Cerebellar nuclear complex (tissue), 1 donor: ENCODE data around the gene RBM11.

Source experiments
- DNase-seq, 2 experiments: peaks; one replicate each; lab custom pipeline; 2025; lab: John Stamatoyannopoulos, UW

RBM11 gene

DNA sequence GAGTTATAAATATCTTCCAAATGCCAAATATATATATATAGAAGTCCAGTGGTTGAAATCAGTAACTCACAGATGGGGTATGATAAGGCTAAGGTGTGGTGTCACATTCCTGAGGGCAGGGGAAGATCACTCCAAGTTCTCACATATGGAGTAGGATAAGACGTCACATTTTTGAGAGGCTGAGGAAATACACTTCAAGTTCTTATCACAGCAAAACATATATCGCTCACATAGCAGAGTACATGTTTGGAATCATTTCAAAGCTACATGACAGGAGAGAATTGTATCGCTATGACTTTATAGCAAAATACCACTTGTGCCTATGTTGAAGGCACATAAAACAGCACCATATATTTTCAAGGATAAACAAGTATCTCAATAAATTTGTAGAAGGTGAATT is 55.1 kb downstream of the RBM11 start:
- no peak for DNase-seq

DNA sequence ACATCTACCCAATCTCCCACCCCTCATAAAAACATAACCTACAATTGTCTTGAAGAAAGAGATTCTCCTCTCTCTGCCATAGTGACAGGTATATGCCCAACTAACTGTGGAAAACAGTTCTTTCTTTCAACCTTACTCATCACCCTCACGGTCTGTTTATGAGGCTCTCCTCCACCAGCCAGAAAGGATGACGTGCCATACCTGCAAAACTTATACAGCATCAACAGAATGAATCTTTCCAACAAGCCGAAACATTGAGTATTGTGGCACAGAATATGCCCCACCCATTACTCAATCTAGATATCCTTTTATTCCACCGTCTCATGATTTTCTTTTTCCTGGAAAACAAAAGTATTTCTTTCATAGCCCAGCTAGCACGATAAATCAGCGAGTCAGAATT is 55.7 kb downstream of the RBM11 start:
- DNase-seq: no peak

GRCh38 chr21:14273736-14274538 is 58.0 kb downstream of the RBM11 start:
- DNase-seq: no peak

DNA sequence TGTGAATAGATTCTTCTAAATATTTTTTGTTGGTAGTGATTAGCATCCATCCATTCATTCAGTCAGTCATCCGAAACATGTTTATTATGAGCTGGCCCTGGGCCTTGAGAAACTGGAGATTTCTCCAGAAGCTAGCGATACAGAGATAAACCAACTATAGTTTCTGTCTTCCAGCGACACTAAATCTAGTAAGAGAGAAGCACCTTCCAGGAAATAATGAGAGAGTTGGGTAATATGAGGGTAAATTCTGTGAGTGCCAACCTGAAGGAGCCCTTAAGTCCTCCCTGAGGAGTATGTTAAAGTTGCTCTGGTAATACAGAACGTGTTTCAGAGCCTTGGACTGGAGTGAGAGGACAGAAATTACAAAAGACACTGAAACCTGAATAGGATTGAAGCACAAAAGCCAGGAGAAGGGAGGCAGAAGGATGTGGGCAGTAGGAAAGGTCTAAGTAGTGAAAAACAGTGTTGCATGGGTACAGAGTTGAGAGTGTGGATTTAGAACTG is 59.8 kb downstream of the RBM11 start:
- DNase-seq: no peak
